Neutrophil (primary cell): Measurements from ENCODE around the gene NAT16.

ENCODE experiments used
- H3K27ac ChIP-seq: fragments of 200-600 bp; sonication (generic); 2 replicates; pipeline ENCODE4 v1.5.1; 2016; ENCODE audit warnings: mild to moderate bottlenecking, moderate library complexity
- H3K27me3 ChIP-seq: fragments of 200-600 bp; sonication (generic); 2 replicates; pipeline ENCODE4 v1.6.0; 2016; ENCODE audit warnings: mild to moderate bottlenecking
- H3K36me3 ChIP-seq: fragments of 200-600 bp; sonication (generic); 2 replicates; pipeline ENCODE4 v1.5.1; 2017
- H3K4me1 ChIP-seq, 2 experiments: fragments of 200-600 bp in 1 of 2; sonication (generic) in 1 of 2; 1 replicate in 1 of 2; 2 replicates in 1 of 2; pipeline versions ENCODE4 v1.5.1 to v1.6.1; 2013 to 2016; ENCODE audit warnings: low read depth in 1 of 2, low read length in 1 of 2, mild to moderate bottlenecking in 1 of 2, moderate library complexity in 1 of 2; ENCODE audit not compliant: control insufficient read depth in 1 of 2, insufficient read depth in 1 of 2
- H3K4me3 ChIP-seq, 2 experiments: fragments of 200-600 bp in 1 of 2; sonication (generic) in 1 of 2; 1 replicate in 1 of 2; 2 replicates in 1 of 2; pipeline ENCODE4 v1.5.1; 2013 to 2016; ENCODE audit warnings: low read depth in 1 of 2, low read length in 1 of 2, mild to moderate bottlenecking in 1 of 2, moderate library complexity in 1 of 2
- H3K9me3 ChIP-seq: fragments of 200-600 bp; sonication (generic); 2 replicates; pipeline ENCODE4 v1.5.1; 2016
- TF ChIP-seq, protein P1 (sequence below): fragments of 200-600 bp; sonication (generic); IDR thresholded peaks from 2 replicates; pipeline ENCODE4 v1.5.1; 2016; ENCODE audit warnings: antibody characterized with exemption

Gene NAT16

GRCh38 chr7:101179713-101180112 is 380 bp downstream of the NAT16 start:
- H3K4me1 ChIP-seq = no peaks in the 10 kb centered on the region
- TF ChIP-seq, protein P1, sequence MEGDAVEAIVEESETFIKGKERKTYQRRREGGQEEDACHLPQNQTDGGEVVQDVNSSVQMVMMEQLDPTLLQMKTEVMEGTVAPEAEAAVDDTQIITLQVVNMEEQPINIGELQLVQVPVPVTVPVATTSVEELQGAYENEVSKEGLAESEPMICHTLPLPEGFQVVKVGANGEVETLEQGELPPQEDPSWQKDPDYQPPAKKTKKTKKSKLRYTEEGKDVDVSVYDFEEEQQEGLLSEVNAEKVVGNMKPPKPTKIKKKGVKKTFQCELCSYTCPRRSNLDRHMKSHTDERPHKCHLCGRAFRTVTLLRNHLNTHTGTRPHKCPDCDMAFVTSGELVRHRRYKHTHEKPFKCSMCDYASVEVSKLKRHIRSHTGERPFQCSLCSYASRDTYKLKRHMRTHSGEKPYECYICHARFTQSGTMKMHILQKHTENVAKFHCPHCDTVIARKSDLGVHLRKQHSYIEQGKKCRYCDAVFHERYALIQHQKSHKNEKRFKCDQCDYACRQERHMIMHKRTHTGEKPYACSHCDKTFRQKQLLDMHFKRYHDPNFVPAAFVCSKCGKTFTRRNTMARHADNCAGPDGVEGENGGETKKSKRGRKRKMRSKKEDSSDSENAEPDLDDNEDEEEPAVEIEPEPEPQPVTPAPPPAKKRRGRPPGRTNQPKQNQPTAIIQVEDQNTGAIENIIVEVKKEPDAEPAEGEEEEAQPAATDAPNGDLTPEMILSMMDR = no peak
- H3K9me3 ChIP-seq = no peaks in the 10 kb centered on the region
- H3K4me3 ChIP-seq = no peak overlapping the region
- no peak overlapping the region for H3K27ac ChIP-seq
- peaks cover 99% of the 10 kb centered on the region for H3K27me3 ChIP-seq
- no peaks in the 10 kb centered on the region for H3K36me3 ChIP-seq

DNA sequence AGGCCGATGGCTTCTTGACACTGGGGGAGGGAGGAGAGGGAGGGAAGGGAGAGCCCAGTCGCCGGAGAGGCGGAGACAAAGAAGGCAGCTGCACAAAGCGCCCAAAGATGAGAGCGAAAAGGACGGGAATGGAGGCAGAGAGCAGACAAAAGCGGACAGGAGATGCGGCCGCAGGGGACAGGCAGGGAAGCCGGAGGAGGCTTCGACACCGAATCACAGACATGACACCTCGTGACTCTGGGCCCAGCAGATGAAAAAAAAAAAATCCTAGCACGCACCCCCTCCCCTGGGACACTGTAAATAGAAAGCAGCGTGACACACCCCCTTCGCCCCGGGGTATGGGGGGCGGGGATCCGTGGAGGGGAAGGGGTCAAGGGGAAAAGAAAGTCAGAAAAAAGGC is 976 bp downstream of the NAT16 start:
- H3K27ac ChIP-seq = no peak overlapping the region

GRCh38 chr7:101177644-101178043 is 2.4 kb downstream of the NAT16 start:
- peaks cover 100% of the 10 kb centered on the region for H3K27me3 ChIP-seq
- no peak overlapping the region for H3K27ac ChIP-seq
- H3K36me3 ChIP-seq = no peaks in the 10 kb centered on the region
- H3K4me3 ChIP-seq = no peak overlapping the region
- TF ChIP-seq, protein P1 = no peak
- no peaks in the 10 kb centered on the region for H3K9me3 ChIP-seq
- H3K4me1 ChIP-seq = peaks cover 0 to 4% of the 10 kb centered on the region in 2 experiments

More for the DNA sequence above, 976 bp downstream of the NAT16 start:
- TF ChIP-seq, protein P1 = no peak
- H3K4me1 ChIP-seq = no peaks in the 10 kb centered on the region
- peaks cover 99% of the 10 kb centered on the region for H3K27me3 ChIP-seq
- no peaks in the 10 kb centered on the region for H3K36me3 ChIP-seq
- H3K9me3 ChIP-seq = no peaks in the 10 kb centered on the region
- H3K4me3 ChIP-seq = no peak overlapping the region

DNA sequence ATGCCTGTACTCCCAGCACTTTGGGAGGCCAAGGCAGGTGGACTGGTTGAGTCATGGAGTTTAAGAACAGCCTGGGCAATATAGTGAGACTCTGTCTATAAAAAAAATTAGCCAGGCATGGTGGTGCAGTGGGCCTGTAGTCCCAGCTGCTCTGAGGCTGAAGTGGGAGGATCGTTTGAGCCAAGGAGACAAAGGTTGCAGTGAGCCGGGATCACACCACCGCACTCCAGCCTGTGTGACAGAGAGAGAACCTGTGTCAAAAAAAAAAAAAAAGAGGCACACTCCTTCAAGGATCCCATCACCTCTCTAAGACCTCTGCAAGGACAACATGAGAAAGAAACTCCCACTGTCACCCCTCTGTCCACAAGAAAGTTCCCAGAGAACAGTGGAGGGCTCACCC is 4.4 kb downstream of the NAT16 start:
- TF ChIP-seq, protein P1 = no peak
- Histone ChIP-seq H3K36me3 (no peaks in the 10 kb centered on the region), H3K9me3 (no peaks in the 10 kb centered on the region), H3K27me3 (peaks cover 100% of the 10 kb centered on the region), H3K27ac (no peak overlapping the region), H3K4me1 (peaks cover 0 to 11% of the 10 kb centered on the region in 2 experiments), H3K4me3 (no peak overlapping the region)

- Histone ChIP-seq H3K27me3 (peaks cover 100% of the 10 kb centered on the region), H3K9me3 (no peaks in the 10 kb centered on the region), H3K27ac (no peak overlapping the region), H3K4me3 (no peak overlapping the region), H3K4me1 (peaks cover 0 to 11% of the 10 kb centered on the region in 2 experiments), H3K36me3 (no peaks in the 10 kb centered on the region)
- TF ChIP-seq, protein P1 = no peak
Measured at GRCh38 chr7:101174322-101174854, 5.7 kb downstream of the NAT16 start.
